Calu3 (cell line): ENCODE data around the gene PEX11G. TPM values are rescaled to one million over a fixed set of nuclear protein-coding genes. Genes with fewer than 3 reads are reported as not detected.

ENCODE experiments used
- BruUV-seq: library from RNA; stranded (reverse); fragments of 400-500 nt; replicated peaks from 2 replicates; lab custom pipeline; 2021; lab: Mats Ljungman, UMichigan
- CTCF ChIA-PET: fragments of 300-600 bp; sonication (Branson Sonifier 250); formaldehyde crosslinking; loops from one replicate; lab custom pipeline; 2022; ENCODE audit warnings: antibody characterized with exemption; lab: Charles Lee
- DNase-seq: peaks from one replicate; pipeline ENCODE4 v3.0.0; 2022
- H3K27ac Mint-ChIP-seq: one replicate; pipeline ENCODE4 v1.8.0; 2022; ENCODE audit warnings: mixed read lengths; ENCODE audit not compliant: unreplicated experiment
- H3K27me3 Mint-ChIP-seq: one replicate; pipeline ENCODE4 v1.8.0; 2022; ENCODE audit warnings: mixed read lengths; ENCODE audit not compliant: unreplicated experiment
- H3K36me3 Mint-ChIP-seq: one replicate; pipeline ENCODE4 v1.8.0; 2022; ENCODE audit warnings: mild to moderate bottlenecking, moderate library complexity, mixed read lengths; ENCODE audit not compliant: insufficient read depth, unreplicated experiment
- H3K4me1 Mint-ChIP-seq: one replicate; pipeline ENCODE4 v1.8.0; 2022; ENCODE audit warnings: mild to moderate bottlenecking, low read depth, mixed read lengths; ENCODE audit not compliant: unreplicated experiment
- H3K4me3 Mint-ChIP-seq: one replicate; pipeline ENCODE4 v1.8.0; 2022; ENCODE audit warnings: mild to moderate bottlenecking, low read depth, moderate library complexity, mixed read lengths; ENCODE audit not compliant: unreplicated experiment
- H3K9me3 Mint-ChIP-seq: one replicate; pipeline ENCODE4 v1.8.0; 2022; ENCODE audit warnings: low read depth, mixed read lengths; ENCODE audit not compliant: unreplicated experiment
- intact Hi-C: fragments of 100-400 bp; cut with micrococcal nuclease; formaldehyde crosslinking; loops from one replicate; pipeline ENCODE4 v1.10.0; 2022; ENCODE audit not compliant: unreplicated experiment
- total RNA-seq: library from RNA; stranded (reverse); gene quantifications from 2 replicates; pipeline ENCODE4 v1.2.3, GENCODE V29; 2022
- TF ChIP-seq, protein P1 (sequence below): fragments of 200-600 bp; IDR thresholded peaks from one replicate; pipeline ENCODE4 v1.8.0; 2022; ENCODE audit warnings: antibody characterized with exemption; ENCODE audit not compliant: unreplicated experiment

Gene PEX11G
- total RNA-seq, 1 experiment from 2014 or later: 1.3 TPM

DNA sequence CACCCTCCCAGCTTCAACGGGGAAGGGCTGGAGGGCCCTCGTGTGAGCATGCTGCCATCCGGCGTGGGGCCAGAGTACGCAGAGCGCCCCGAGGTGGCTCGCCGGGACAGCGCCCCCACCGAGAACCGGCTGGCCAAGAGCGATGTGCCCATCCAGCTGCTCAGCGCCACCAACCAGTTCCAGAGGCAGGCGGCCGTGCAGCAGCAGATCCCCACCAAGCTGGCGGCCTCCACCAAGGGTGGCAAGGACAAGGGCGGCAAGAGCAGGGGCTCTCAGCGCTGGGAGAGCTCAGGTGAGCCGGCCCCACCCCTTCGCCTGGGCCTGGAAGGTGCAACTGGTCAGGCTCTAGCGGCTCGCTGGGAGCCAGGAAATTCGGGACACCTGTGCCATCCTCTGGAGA is 20.0 kb downstream of the PEX11G start:
- H3K36me3 Mint-ChIP-seq: peaks cover 16% of the 10 kb centered on the region
- DNase-seq: no peak
- CTCF ChIA-PET: no interaction called here
- no TSS peak for BruUV-seq
- intact Hi-C loops: no loop called here
- no peaks in the 10 kb centered on the region for H3K4me1 Mint-ChIP-seq
- no peaks in the 10 kb centered on the region for H3K27me3 Mint-ChIP-seq
- H3K9me3 Mint-ChIP-seq: no peaks in the 10 kb centered on the region
- no peak overlapping the region for H3K4me3 Mint-ChIP-seq
- TF ChIP-seq, protein P1, sequence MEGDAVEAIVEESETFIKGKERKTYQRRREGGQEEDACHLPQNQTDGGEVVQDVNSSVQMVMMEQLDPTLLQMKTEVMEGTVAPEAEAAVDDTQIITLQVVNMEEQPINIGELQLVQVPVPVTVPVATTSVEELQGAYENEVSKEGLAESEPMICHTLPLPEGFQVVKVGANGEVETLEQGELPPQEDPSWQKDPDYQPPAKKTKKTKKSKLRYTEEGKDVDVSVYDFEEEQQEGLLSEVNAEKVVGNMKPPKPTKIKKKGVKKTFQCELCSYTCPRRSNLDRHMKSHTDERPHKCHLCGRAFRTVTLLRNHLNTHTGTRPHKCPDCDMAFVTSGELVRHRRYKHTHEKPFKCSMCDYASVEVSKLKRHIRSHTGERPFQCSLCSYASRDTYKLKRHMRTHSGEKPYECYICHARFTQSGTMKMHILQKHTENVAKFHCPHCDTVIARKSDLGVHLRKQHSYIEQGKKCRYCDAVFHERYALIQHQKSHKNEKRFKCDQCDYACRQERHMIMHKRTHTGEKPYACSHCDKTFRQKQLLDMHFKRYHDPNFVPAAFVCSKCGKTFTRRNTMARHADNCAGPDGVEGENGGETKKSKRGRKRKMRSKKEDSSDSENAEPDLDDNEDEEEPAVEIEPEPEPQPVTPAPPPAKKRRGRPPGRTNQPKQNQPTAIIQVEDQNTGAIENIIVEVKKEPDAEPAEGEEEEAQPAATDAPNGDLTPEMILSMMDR: no peak
- no peak overlapping the region for H3K27ac Mint-ChIP-seq

- CTCF ChIA-PET: no interaction called here
- H3K4me3 Mint-ChIP-seq: no peak overlapping the region
- TF ChIP-seq, protein P1: no peak
These were observed 21.5 kb downstream of the PEX11G start for GRCh38 chr19:7467009-7467989.

GRCh38 chr19:7463575-7463974 is 25.3 kb downstream of the PEX11G start:
- intact Hi-C loops: no loop called here
- Mint-ChIP-seq H3K36me3 (peaks cover 31% of the 10 kb centered on the region), H3K27me3 (no peaks in the 10 kb centered on the region), H3K27ac (no peak overlapping the region), H3K4me1 (no peaks in the 10 kb centered on the region), H3K9me3 (no peaks in the 10 kb centered on the region), H3K4me3 (no peak overlapping the region)
- CTCF ChIA-PET: no interaction called here
- no peak for DNase-seq
- no TSS peak for BruUV-seq
- TF ChIP-seq, protein P1: no peak

More at GRCh38 chr19:7467009-7467989, 21.5 kb downstream of the PEX11G start:
- no peaks in the 10 kb centered on the region for H3K4me1 Mint-ChIP-seq
- H3K27me3 Mint-ChIP-seq: no peaks in the 10 kb centered on the region
- peaks cover 18% of the 10 kb centered on the region for H3K36me3 Mint-ChIP-seq
- intact Hi-C loops: no loop called here
- no TSS peak for BruUV-seq
- H3K27ac Mint-ChIP-seq: no peak overlapping the region
- DNase-seq: no peak
- no peaks in the 10 kb centered on the region for H3K9me3 Mint-ChIP-seq

GRCh38 chr19:7461841-7462629 is 26.8 kb downstream of the PEX11G start:
- TF ChIP-seq, protein P1: no peak
- CTCF ChIA-PET: interaction anchor here (0.7 kb wide), 1 partner anchor 29 kb away, joined by 3 read pairs; no protein-coding TSS in a partner anchor
- intact Hi-C loops: no loop called here
- no peaks in the 10 kb centered on the region for H3K27me3 Mint-ChIP-seq
- peaks cover 37% of the 10 kb centered on the region for H3K36me3 Mint-ChIP-seq
- no peaks in the 10 kb centered on the region for H3K9me3 Mint-ChIP-seq
- H3K4me1 Mint-ChIP-seq: no peaks in the 10 kb centered on the region
- no peak overlapping the region for H3K27ac Mint-ChIP-seq
- BruUV-seq: no TSS peak
- H3K4me3 Mint-ChIP-seq: no peak overlapping the region
- DNase-seq: no peak
